Measurements from ENCODE around the gene RTBDN. TPM values are rescaled to one million over a fixed set of nuclear protein-coding genes. Genes with fewer than 3 reads are reported as not detected.
"Not testable (repeated sequence)": the region's sequence is repeated elsewhere in the genome, so short reads cannot be mapped to it uniquely, and the experiment has no call there.

Gene RTBDN
- total RNA-seq, 2 experiments from 2014 or later, result not detected

DNA sequence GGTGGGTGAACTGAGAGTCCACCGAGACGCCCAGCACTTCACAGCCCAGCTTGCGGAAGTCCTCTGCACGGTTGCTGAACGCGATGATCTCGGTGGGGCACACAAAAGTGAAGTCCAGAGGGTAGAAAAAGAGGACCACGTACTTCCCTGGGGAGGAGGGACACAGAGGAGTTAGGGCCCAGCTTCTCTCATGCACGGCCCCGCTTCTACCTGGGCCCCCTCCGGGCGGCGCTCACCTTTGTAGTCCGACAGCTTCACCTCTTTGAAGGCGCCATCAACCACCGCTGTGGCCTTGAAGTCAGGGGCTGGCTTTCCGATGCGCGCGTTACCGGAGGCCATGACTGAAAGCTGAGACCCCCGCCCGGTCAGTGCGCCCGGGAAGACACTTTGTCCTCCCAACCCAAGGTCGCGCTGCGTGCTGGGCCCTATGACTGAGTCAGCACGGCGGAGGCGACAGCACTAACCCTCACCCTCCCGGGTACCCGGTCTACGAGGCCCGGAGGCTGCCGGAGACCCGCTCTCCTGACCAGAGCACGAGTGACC is 33.4 kb downstream of the RTBDN start:
- peak overlapping the region; percentile 36 to 64 for H3K27ac ChIP-seq (ENCODE audit: low read depth in 1 of 2, low read length in 2 of 2)
- Mint-ChIP-seq H3K36me3 (ENCODE audit: low read depth) (peaks cover 19% of the 10 kb centered on the region), H3K9me3 (no peaks in the 10 kb centered on the region), H3K4me3 (peak overlapping the region; percentile 91), H3K4me1 (ENCODE audit: low read depth) (peaks cover 28% of the 10 kb centered on the region), H3K27ac (peak overlapping the region; percentile 61), H3K27me3 (no peaks in the 10 kb centered on the region)
- POLR2A ChIA-PET, result interaction anchor here (0.7 to 4.2 kb wide), 4 partner anchors 9 to 23 kb away, joined by 3 to 40 read pairs (median 6); partner anchors contain the start of gene JUNB
- DNase-seq, result peak in 3 of 14 experiments; percentile 38 to 52 (median 40)
- intact Hi-C loops (cut with DNase I, micrococcal nuclease), result loop anchor here in 1 of 2 experiments (10.0 kb wide), 1 partner anchor 134 kb away; the partner anchor contains the start of genes CALR and FARSA
- H3K4me1 ChIP-seq (ENCODE audit: insufficient read depth, low read length), result peaks cover 39% of the 10 kb centered on the region
- CTCF ChIA-PET, result interaction anchor here (0.7 to 2.6 kb wide), 5 partner anchors 23 to 46 kb away, joined by 3 to 12 read pairs (median 3); no protein-coding TSS in a partner anchor
- TF ChIP-seq, protein P1, sequence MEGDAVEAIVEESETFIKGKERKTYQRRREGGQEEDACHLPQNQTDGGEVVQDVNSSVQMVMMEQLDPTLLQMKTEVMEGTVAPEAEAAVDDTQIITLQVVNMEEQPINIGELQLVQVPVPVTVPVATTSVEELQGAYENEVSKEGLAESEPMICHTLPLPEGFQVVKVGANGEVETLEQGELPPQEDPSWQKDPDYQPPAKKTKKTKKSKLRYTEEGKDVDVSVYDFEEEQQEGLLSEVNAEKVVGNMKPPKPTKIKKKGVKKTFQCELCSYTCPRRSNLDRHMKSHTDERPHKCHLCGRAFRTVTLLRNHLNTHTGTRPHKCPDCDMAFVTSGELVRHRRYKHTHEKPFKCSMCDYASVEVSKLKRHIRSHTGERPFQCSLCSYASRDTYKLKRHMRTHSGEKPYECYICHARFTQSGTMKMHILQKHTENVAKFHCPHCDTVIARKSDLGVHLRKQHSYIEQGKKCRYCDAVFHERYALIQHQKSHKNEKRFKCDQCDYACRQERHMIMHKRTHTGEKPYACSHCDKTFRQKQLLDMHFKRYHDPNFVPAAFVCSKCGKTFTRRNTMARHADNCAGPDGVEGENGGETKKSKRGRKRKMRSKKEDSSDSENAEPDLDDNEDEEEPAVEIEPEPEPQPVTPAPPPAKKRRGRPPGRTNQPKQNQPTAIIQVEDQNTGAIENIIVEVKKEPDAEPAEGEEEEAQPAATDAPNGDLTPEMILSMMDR (IDR thresholded peaks at IDR 0.05), result no peak
- H3K36me3 ChIP-seq (ENCODE audit: insufficient read depth, low read length), result peaks cover 23% of the 10 kb centered on the region
- H3K4me3 ChIP-seq (ENCODE audit: low read length), result peak overlapping the region; percentile 99
- no peak for ATAC-seq (ENCODE audit: poor library complexity)
- H3K27me3 ChIP-seq (ENCODE audit: control insufficient read depth in 1 of 2, insufficient read depth in 2 of 2, low read length in 2 of 2), result no peaks in the 10 kb centered on the region
- no peaks in the 10 kb centered on the region for H3K9me3 ChIP-seq (ENCODE audit: control insufficient read depth in 1 of 2, insufficient read depth in 1 of 2, low read length in 2 of 2)

DNA sequence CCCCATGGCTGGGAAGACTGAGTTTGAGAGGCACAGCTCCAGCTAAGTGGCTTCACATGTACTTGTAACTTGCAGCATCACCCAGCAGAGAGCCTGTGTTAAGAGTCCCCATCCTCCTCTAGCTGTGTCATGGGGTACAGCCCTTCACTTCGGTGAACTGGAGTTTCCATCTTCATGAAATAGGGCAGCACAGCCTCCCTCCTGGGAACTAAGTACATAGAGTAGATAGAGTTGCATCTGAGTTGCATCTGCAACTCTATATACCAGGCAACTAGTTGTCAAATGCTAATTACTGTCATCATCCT is 34.0 kb downstream of the RTBDN start:
- Mint-ChIP-seq H3K4me3 (peak overlapping the region; percentile 91), H3K27me3 (no peaks in the 10 kb centered on the region), H3K27ac (peak overlapping the region; percentile 61), H3K36me3 (ENCODE audit: low read depth) (peaks cover 20% of the 10 kb centered on the region), H3K4me1 (ENCODE audit: low read depth) (peaks cover 31% of the 10 kb centered on the region), H3K9me3 (no peaks in the 10 kb centered on the region)
- CTCF ChIA-PET, result interaction anchor here (2.2 to 2.6 kb wide), 2 partner anchors 23 to 43 kb away, joined by 8 to 12 read pairs; no protein-coding TSS in a partner anchor
- Histone ChIP-seq H3K27ac (ENCODE audit: low read depth in 1 of 2, low read length in 2 of 2) (no peak overlapping the region), H3K4me1 (ENCODE audit: insufficient read depth, low read length) (peaks cover 42% of the 10 kb centered on the region), H3K9me3 (ENCODE audit: control insufficient read depth in 1 of 2, insufficient read depth in 1 of 2, low read length in 2 of 2) (no peaks in the 10 kb centered on the region), H3K36me3 (ENCODE audit: insufficient read depth, low read length) (peaks cover 23% of the 10 kb centered on the region), H3K4me3 (ENCODE audit: low read length) (peak overlapping the region; percentile 99), H3K27me3 (ENCODE audit: control insufficient read depth in 1 of 2, insufficient read depth in 2 of 2, low read length in 2 of 2) (no peaks in the 10 kb centered on the region)
- ATAC-seq (ENCODE audit: poor library complexity) (no peak), DNase-seq (peak in 1 of 14 experiments; percentile 38)
- POLR2A ChIA-PET, result interaction anchor here (0.7 to 4.2 kb wide), 4 partner anchors 8 to 22 kb away, joined by 3 to 40 read pairs (median 6); partner anchors contain the start of gene JUNB
- TF ChIP-seq, protein P1 (IDR thresholded peaks at IDR 0.05), result no peak
- intact Hi-C loops (cut with DNase I, micrococcal nuclease), result loop anchor here in 1 of 2 experiments (10.0 kb wide), 1 partner anchor 134 kb away; the partner anchor contains the start of genes CALR and FARSA

DNA sequence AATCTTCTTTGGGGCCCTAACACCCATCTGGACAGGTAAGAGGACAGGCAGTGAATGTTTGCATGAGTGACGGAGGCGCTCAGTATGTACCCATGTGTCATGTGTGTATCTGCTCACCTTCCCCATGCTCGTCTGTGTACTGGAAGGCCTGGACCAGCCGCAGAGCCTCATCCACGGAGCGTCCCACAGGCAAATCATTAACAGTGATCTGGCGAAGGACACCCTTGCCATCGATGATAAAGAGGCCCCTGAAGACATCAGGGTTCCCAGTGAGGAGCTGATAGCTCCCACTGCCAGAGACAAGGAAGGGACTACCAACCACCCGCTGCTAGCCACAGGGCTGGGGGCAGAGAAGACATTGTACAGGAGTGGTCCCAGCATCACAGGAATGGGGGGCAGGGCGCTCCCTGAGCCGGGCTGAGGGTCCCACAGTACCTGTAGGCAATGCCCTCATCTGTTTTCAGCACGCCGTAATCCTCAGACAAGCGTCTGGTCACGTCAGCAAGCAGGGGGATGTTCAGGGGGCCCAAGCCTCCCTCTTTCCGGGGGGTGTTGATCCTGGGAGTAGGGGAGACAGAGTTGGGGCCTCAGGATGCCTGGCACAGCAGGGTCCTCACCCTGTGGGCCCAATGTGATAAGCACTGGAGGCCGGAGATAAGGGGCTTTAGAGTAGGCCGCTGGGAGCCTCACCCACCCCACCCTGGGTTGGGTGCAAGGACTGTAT is 34.5 kb downstream of the RTBDN start:
- Histone ChIP-seq H3K4me3 (ENCODE audit: low read length) (no peak overlapping the region), H3K27me3 (ENCODE audit: control insufficient read depth in 1 of 2, insufficient read depth in 2 of 2, low read length in 2 of 2) (no peaks in the 10 kb centered on the region), H3K36me3 (ENCODE audit: insufficient read depth, low read length) (peaks cover 23% of the 10 kb centered on the region), H3K4me1 (ENCODE audit: insufficient read depth, low read length) (peaks cover 47% of the 10 kb centered on the region), H3K27ac (ENCODE audit: low read depth in 1 of 2, low read length in 2 of 2) (no peak overlapping the region), H3K9me3 (ENCODE audit: control insufficient read depth in 1 of 2, insufficient read depth in 1 of 2, low read length in 2 of 2) (no peaks in the 10 kb centered on the region)
- ChIA-PET POLR2A (interaction anchor here (0.8 to 4.2 kb wide), 4 partner anchors 8 to 62 kb away, joined by 4 to 40 read pairs (median 6); partner anchors contain the start of genes GET3 and JUNB), CTCF (interaction anchor here (0.5 to 9.4 kb wide), 5 partner anchors 22 to 82 kb away, joined by 3 to 178 read pairs (median 8); partner anchors contain the start of gene HOOK2)
- ATAC-seq (ENCODE audit: poor library complexity), result no peak
- intact Hi-C loops (cut with DNase I, micrococcal nuclease), result loop anchor here in 1 of 2 experiments (5.0 to 10.0 kb wide), 2 partner anchors 123 to 135 kb away; partner anchors contain the start of genes CALR and FARSA
- Mint-ChIP-seq H3K36me3 (ENCODE audit: low read depth) (peaks cover 20% of the 10 kb centered on the region), H3K4me3 (peak overlapping the region; percentile 91), H3K4me1 (ENCODE audit: low read depth) (peaks cover 33% of the 10 kb centered on the region), H3K27ac (no peak overlapping the region), H3K9me3 (no peaks in the 10 kb centered on the region), H3K27me3 (no peaks in the 10 kb centered on the region)
- TF ChIP-seq, protein P1 (IDR thresholded peaks at IDR 0.05), result no peak
- peak in 1 of 14 experiments; percentile 29 for DNase-seq

DNA sequence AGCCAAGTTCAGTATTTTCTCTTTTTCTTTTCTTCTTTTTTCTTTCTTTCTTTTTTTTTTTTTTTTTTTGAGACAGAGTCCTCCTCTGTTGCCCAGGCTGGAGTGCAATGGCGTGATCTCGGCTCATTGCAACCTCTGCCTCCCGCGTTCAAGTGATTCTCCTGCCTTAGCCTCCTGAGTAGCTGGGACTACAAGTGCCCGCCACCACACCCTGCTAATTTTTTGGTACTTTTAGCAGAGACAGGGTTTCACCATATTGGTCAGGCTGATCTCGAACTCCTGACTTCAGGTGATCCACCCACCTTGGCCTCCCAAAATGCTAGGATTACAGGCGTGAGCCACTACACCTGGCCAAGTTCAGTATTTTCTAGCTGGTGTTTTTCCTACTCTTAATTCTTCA is 36.8 kb downstream of the RTBDN start:
- peaks cover 58% of the 10 kb centered on the region for H3K4me1 ChIP-seq (ENCODE audit: insufficient read depth, low read length)
- H3K27me3 ChIP-seq (ENCODE audit: control insufficient read depth in 1 of 2, insufficient read depth in 2 of 2, low read length in 2 of 2); H3K27me3 Mint-ChIP-seq; H3K9me3 Mint-ChIP-seq; H3K27ac Mint-ChIP-seq; H3K9me3 ChIP-seq (ENCODE audit: control insufficient read depth in 1 of 2, insufficient read depth in 1 of 2, low read length in 2 of 2); H3K4me3 ChIP-seq (ENCODE audit: low read length); H3K4me3 Mint-ChIP-seq; DNase-seq; H3K27ac ChIP-seq (ENCODE audit: low read depth in 1 of 2, low read length in 2 of 2); ATAC-seq (ENCODE audit: poor library complexity): not testable (repeated sequence)
- intact Hi-C loops (cut with DNase I, micrococcal nuclease), result loop anchor here (2.0 to 5.0 kb wide), 2 partner anchors 81 to 120 kb away; no protein-coding TSS in a partner anchor
- CTCF ChIA-PET, result interaction anchor here (0.7 to 9.4 kb wide), 8 partner anchors 15 to 81 kb away, joined by 3 to 178 read pairs (median 12); partner anchors contain the start of gene HOOK2
- POLR2A ChIA-PET, result interaction anchor here (1.6 to 8.3 kb wide), 2 partner anchors 9 to 22 kb away, joined by 4 to 301 read pairs; partner anchors contain the start of genes HOOK2 and RNASEH2A
- H3K36me3 ChIP-seq (ENCODE audit: insufficient read depth, low read length), result peaks cover 26% of the 10 kb centered on the region
- peaks cover 43% of the 10 kb centered on the region for H3K4me1 Mint-ChIP-seq (ENCODE audit: low read depth)
- peaks cover 37% of the 10 kb centered on the region for H3K36me3 Mint-ChIP-seq (ENCODE audit: low read depth)
